ENCODE results near the gene IGFBPL1.

Gene IGFBPL1

GRCh38 chr9:38439291-38439915, 15.1 kb upstream of the IGFBPL1 start (continued):
- TF ChIP-seq PATZ1 (CRISPR knock-in tag; IDR thresholded peaks at IDR 0.05; ENCODE audit: borderline replicate concordance) (no peak), GLIS3 (CRISPR knock-in tag; IDR thresholded peaks at IDR 0.05) (no peak)

GRCh38 chr9:38437193-38437823, 13.1 kb upstream of the IGFBPL1 start:
- no peak for TF ChIP-seq PATZ1 (CRISPR knock-in tag; IDR thresholded peaks at IDR 0.05; ENCODE audit: borderline replicate concordance)
- TF ChIP-seq ZC3H10 (CRISPR knock-in tag; IDR thresholded peaks at IDR 0.05), result no peak
- no peak for TF ChIP-seq SNAI2 (CRISPR knock-in tag; IDR thresholded peaks at IDR 0.05)
- no peak for TF ChIP-seq CSDC2 (CRISPR knock-in tag; IDR thresholded peaks at IDR 0.05)
- no peak for ATAC-seq

GRCh38 chr9:38436708-38437107, 12.5 kb upstream of the IGFBPL1 start:
- TF ChIP-seq PPARA (CRISPR knock-in tag; IDR thresholded peaks at IDR 0.05; ENCODE audit: borderline replicate concordance) (no peak), ZNF8 (CRISPR knock-in tag; IDR thresholded peaks at IDR 0.05) (no peak), ISL1 (CRISPR knock-in tag; IDR thresholded peaks at IDR 0.05) (no peak), SNAI2 (CRISPR knock-in tag; IDR thresholded peaks at IDR 0.05) (no peak), ZFP30 (CRISPR knock-in tag; IDR thresholded peaks at IDR 0.05) (no peak), ESRRG (CRISPR knock-in tag; IDR thresholded peaks at IDR 0.05) (no peak), TCF4 (CRISPR knock-in tag; IDR thresholded peaks at IDR 0.05; ENCODE audit: borderline replicate concordance) (no peak), CSDC2 (CRISPR knock-in tag; IDR thresholded peaks at IDR 0.05) (no peak), ZC3H10 (CRISPR knock-in tag; IDR thresholded peaks at IDR 0.05) (no peak), ARNTL (CRISPR knock-in tag; IDR thresholded peaks at IDR 0.05; ENCODE audit: borderline replicate concordance, low read depth) (no peak)
- ATAC-seq, result no peak

- no peak for ATAC-seq
- TF ChIP-seq TCF4 (CRISPR knock-in tag; IDR thresholded peaks at IDR 0.05; ENCODE audit: borderline replicate concordance), result no peak
These were observed 11.3 kb upstream of the IGFBPL1 start for GRCh38 chr9:38435521-38435920.

GRCh38 chr9:38434853-38435252, 10.6 kb upstream of the IGFBPL1 start:
- no peak for TF ChIP-seq ZFP3 (CRISPR knock-in tag; IDR thresholded peaks at IDR 0.05)
- no peak for TF ChIP-seq CREB5 (CRISPR knock-in tag; IDR thresholded peaks at IDR 0.05; ENCODE audit: low read depth)
- TF ChIP-seq BACH2 (CRISPR knock-in tag; IDR thresholded peaks at IDR 0.05; ENCODE audit: borderline replicate concordance), result no peak
- TF ChIP-seq ARNTL (CRISPR knock-in tag; IDR thresholded peaks at IDR 0.05; ENCODE audit: borderline replicate concordance, low read depth), result no peak
- no peak for TF ChIP-seq SNAI2 (CRISPR knock-in tag; IDR thresholded peaks at IDR 0.05)
- TF ChIP-seq TCF4 (CRISPR knock-in tag; IDR thresholded peaks at IDR 0.05; ENCODE audit: borderline replicate concordance), result no peak
- TF ChIP-seq TSHZ2 (CRISPR knock-in tag; IDR thresholded peaks at IDR 0.05), result no peak
- no peak for TF ChIP-seq ZNF8 (CRISPR knock-in tag; IDR thresholded peaks at IDR 0.05)
- no peak for TF ChIP-seq TOX (CRISPR knock-in tag; IDR thresholded peaks at IDR 0.05; ENCODE audit: borderline replicate concordance)
- no peak for ATAC-seq
